Skin epidermis (tissue), 12 donors: Measurements from ENCODE around the gene UNC5CL.

Experiments
- H3K27ac ChIP-seq, 21 experiments: fragments of 200-600 bp; sonication (generic) in 11 of 21; one replicate each; pipeline ENCODE4 v1.5.0; 2020; ENCODE audit warnings: mild to moderate bottlenecking in 3 of 21, inconsistent platforms in 2 of 21, moderate library complexity in 2 of 21
- H3K4me3 ChIP-seq, 7 experiments: fragments of 200-600 bp; sonication (generic) in 2 of 7; one replicate each; pipeline ENCODE4 v1.5.0; 2020; ENCODE audit warnings: inconsistent platforms in 2 of 7, mild to moderate bottlenecking in 2 of 7, moderate library complexity in 1 of 7

UNC5CL gene, protein sequence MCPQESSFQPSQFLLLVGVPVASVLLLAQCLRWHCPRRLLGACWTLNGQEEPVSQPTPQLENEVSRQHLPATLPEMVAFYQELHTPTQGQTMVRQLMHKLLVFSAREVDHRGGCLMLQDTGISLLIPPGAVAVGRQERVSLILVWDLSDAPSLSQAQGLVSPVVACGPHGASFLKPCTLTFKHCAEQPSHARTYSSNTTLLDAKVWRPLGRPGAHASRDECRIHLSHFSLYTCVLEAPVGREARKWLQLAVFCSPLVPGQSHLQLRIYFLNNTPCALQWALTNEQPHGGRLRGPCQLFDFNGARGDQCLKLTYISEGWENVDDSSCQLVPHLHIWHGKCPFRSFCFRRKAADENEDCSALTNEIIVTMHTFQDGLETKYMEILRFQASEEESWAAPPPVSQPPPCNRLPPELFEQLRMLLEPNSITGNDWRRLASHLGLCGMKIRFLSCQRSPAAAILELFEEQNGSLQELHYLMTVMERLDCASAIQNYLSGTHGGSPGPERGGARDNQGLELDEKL

DNA sequence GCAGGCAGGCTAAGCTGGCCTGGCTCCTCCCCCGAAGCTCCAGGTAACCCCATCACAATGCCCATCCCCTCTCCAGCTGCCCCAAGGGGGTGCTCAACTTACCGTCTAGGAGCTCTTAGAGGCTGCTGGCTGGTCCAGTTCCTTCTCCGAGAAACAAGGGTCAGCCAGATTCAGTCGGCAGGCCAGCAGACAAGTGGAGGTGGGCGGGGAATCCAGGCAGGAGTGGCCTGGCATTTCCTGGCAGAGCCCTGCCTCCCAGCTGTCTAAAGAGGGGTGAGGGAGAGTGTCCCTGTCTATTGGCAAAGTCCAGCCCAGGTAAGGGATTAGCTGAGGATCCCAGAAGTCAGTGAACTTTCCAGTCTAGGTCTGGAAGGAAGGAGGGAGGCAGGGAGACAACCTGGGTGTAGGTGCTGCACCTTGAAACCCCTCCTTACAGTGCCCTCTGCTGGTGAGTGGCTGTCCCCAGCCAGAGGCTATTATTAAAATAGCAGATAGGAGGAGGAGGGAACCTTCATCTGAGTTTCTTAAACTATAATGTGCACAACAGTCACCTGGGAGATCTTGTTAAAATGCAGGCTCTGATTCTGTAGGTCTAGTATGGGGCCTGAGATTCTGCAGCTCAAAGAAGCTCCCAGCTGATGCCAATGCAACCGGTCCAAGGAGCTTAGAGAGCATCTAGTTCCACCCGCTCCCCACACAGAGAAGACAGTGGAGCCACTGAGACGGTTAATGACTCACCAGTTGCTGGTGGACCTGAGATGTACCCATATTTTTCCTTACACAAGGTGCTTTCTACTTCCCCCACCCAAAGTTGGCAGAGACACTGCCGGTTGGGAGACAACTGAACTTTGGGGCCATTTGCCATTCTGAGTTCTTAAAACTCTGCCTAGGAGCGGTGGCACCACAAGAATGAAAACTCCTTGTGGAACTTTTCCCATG, at the start of gene UNC5CL:
Gene UNC5CL, minus strand, starts transcription at position 162 of the 939 bp plus-strand sequence. CDS start 4,147 bp downstream, outside the sequence.
- Histone ChIP-seq H3K4me3 (no peak within 1 kb of the TSS), H3K27ac (no peak within 1 kb of the TSS)

DNA sequence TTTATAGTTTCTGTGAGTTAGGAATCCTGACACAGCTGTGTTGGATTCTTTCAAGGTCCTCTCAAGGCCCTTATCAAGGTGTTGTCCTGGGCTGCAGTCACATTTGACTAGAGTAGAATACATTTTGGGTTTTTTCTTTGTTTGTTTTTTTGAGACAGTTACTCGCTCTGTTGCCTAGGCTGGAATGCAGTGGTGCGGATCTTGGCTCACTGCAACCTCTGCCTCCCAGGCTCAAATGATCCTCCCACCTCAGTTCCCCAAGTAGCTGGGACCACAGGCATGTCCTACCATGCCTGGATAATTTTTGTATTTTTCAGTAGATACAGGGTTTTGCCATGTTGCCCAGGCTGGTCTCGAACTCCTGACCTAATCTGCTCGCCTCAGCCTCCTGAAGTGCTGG, 49.4 kb upstream of the UNC5CL start:
- Histone ChIP-seq H3K4me3 (no peak overlapping the region), H3K27ac (no peak overlapping the region)

DNA sequence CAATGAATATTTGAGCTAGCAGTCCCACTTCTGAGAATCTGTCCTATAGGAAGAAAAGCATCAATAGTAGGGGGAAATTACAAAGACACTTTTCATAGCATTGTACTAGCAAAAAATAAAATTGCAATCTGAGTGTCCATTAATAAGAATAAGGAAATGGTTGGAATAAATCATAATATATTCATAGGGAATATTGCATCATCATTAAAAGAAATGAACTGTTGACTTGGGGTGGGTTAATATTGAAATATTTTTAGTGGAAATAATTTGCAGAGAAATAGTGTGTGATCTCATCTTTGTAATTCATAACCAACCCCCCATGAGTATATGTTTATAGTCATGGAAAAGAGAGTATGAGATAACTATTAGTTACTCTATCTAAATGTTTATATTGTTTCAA, 46.2 kb upstream of the UNC5CL start:
- Histone ChIP-seq H3K4me3 (no peak overlapping the region), H3K27ac (no peak overlapping the region)

DNA sequence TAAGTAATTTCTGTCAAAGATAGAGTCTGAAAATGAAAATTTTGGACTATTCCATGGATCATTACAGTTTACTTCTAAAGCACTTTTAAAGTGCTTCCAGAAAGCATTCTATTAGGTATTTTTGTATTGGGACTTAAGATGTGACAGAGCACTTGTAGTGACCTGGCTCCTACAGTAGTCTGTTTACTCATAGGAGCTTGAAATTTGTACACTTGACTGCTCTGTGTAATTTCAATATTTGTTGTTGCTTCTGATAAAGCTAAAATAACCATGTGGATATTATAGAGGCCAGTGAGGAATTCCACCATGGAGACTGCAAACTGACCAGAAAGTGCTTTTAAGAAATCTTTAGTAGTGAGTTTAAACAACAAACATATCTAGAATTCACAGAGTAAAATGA, 44.1 kb upstream of the UNC5CL start:
- Histone ChIP-seq H3K27ac (no peak overlapping the region), H3K4me3 (no peak overlapping the region)

DNA sequence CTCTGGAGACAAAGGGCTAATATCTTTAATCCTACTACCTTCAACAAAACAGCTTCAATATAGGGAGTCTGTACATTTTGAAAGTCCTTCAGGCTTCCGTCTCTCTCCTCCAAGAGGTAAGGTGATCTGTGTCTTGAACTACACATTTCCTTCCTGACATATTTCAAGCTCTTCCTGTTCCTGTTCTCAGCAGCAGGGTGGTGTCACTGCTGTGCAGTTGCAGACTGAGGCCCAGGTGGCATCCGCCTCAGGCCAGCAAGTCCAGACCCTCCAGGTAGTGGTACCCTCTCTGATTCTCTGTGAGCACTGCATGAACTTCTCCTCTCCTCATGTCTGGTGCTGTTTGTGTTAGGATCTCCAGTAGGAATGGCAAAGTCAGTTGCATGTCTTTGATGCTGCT, 41.6 kb upstream of the UNC5CL start:
- peak overlapping the region in 2 of 21 experiments; percentile 18 to 55 for H3K27ac ChIP-seq

DNA sequence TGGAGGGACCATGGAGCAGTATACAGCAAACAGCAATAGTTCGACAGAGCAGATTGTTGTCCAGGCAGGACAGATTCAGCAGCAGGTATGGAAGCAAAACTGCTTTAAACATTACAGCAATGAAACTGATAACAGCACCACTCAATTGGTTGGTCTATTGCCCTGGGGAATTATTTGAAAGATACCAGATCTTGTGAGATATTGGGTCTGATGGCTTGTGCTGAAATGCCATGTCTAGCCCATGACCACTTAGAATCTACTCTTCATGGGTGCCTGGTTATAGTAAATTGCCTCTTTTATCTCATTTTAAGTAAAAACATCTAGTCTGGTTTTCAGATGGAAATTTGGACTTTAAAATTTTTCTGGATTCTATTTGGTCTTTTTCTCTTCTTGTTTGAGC, 40.1 kb upstream of the UNC5CL start:
- Histone ChIP-seq H3K27ac (no peak overlapping the region), H3K4me3 (no peak overlapping the region)

More for the DNA sequence above, 41.6 kb upstream of the UNC5CL start:
- no peak overlapping the region for H3K4me3 ChIP-seq

DNA sequence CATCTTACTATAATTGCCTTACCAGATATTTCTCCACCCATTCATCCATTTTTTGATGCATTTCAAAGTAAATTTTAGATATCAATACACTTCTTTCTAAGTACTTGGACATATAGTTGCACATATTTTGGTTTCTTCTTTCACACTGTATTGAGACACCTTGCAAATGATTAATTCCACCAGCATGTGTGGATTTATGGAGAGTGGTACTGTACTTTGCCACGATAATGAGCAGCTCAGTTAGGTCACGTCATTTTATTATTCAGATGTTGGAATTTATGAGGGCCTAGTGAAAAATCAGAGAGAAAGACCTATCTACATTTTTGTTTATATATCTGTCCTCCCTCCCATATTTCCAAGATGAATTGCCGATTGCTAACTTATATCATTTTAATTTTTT, 39.1 kb upstream of the UNC5CL start:
- no peak overlapping the region for H3K27ac ChIP-seq
- no peak overlapping the region for H3K4me3 ChIP-seq

DNA sequence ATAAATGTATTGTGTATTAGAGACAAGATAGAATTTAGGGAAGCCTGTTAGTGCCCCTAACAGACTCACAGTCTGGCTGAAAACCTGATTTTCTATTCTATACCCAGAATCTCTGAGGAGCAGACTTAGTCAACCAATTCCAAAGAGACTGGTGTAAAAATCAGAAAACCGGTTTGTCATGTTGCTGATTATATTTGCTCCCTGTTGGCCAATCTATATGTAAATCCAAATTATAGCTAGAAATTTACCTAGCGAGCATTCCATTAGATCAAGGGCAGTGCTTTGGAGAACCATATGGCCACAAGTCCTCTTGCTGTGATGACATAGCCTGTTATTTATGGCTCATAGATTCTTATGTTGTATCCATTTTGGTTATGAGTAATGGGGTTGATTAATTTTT, 38.5 kb upstream of the UNC5CL start:
- Histone ChIP-seq H3K27ac (no peak overlapping the region), H3K4me3 (no peak overlapping the region)

DNA sequence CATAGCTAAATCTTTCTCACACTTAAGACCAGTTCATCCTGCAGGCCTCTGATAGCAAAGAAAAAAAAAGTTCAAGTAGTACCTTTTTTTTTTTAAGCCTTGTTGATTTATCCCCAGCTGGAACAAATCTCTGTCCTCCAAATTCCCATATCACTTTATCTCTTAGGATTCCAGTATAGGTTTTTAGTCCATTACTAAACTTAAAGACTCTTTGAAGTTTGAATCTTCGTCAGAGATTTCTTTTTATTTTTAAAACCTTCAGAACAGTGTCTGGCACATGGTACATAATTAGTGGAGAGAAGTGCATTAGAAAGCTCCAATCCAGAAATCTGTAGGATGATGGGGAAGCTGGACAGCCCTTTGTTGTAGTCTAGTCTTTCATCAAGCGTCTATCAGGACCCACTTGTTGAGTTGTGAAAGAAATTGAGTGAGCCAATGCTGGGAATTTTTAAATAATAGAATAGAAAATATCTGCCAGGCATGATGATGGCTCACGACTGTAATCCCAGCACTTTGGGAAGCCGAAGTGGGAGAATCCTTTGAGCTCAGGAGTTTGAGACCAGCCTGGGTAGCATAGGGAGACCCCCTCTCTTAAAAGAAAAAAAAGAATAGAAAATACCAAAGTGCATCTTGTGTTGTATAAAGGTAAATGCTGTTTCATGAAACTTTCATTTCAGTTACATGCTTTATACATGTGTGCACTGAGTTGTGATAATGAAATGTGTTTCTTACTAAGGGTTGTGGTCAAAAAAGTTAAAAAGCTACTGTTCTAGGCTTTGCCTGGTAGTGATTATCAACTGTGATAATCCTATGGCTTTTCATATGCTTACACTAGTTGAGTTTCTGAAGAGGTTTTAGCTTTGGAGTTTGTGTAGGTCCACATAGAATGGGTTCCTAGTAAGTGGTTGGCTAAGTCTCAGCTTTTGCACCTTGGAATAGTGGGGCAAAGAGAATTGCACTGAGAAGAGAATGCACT, 36.9 kb upstream of the UNC5CL start:
- peak overlapping the region in 1 of 21 experiments; percentile 99 for H3K27ac ChIP-seq

DNA sequence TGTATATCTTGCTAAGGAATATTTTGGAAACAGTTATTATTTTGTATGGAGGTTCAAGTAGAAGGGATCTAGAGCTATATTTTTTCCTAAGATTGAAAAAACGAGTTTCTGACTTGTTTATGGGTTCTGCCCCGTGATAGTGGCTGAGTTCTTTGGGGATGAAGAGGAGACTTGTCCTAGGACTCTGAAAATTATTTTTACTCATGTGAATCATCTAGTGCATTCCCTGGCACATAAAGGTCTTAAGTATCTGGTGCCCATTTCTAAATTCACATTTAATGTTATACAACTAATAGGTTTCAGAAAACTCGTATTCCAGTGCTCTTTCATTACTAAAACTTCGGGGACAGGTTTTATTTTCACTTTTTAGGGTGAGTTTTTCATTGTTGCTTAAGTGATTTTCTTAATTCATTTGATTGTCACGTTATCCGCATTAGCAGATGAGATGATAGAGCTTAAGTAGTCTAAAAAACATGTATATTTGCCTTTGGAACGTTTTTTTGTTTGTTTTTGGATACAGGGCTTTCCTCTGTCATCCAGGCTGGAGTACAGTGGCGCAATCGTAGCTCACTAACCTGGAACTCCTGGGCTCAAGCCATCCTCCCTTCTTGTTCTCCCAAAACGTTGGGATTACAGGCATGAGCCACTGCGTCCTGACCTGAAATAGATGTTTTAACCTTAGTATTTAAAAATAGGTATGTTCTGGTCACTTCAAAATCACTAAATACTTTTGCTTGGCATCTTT, 35.8 kb upstream of the UNC5CL start:
- peak overlapping the region in 4 of 7 experiments; percentile 4 to 99 (median 96) for H3K4me3 ChIP-seq

More for the DNA sequence above, 36.9 kb upstream of the UNC5CL start:
- no peak overlapping the region for H3K4me3 ChIP-seq

DNA sequence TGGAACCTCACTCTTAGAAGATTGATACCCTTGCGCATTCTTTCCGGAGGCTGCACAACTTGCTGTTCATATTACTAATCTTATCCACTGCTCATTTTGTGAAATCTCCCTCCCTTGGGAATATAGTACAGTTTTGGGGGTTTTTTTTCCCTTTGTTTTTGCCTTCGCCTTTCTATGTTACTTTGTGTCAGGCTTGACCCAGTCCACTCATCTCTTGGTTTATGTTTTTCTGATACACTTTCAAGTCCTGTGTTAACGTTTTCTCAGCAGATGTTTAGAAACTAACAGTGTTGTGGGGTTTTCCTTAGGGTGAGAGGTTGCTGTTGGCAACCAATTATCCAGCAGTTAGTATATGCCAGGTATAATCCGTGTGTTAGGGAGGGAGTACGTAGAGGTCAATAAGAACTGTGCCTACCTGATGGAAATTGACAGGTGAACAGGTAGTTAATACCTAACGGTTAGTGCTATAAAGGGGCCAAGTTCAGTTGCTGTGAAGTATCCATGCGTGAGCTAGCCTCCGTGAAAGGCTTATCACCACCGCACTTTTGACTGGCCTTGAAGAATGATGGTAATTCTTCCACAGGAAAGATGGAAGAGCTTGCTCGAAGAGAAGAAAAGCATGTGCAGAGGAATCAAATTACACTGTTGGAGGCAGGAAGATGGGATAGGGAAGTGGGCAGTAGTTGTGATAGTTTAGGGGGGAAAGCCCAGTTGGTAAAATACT, 35.1 kb upstream of the UNC5CL start:
- peak overlapping the region in 20 of 21 experiments; percentile 93 to 100 (median 98) for H3K27ac ChIP-seq
- H3K4me3 ChIP-seq, result peak overlapping the region; percentile 70 to 99 (median 93)

More for the DNA sequence above, 35.8 kb upstream of the UNC5CL start:
- H3K27ac ChIP-seq, result peak overlapping the region in 15 of 21 experiments; percentile 94 to 100 (median 99)

DNA sequence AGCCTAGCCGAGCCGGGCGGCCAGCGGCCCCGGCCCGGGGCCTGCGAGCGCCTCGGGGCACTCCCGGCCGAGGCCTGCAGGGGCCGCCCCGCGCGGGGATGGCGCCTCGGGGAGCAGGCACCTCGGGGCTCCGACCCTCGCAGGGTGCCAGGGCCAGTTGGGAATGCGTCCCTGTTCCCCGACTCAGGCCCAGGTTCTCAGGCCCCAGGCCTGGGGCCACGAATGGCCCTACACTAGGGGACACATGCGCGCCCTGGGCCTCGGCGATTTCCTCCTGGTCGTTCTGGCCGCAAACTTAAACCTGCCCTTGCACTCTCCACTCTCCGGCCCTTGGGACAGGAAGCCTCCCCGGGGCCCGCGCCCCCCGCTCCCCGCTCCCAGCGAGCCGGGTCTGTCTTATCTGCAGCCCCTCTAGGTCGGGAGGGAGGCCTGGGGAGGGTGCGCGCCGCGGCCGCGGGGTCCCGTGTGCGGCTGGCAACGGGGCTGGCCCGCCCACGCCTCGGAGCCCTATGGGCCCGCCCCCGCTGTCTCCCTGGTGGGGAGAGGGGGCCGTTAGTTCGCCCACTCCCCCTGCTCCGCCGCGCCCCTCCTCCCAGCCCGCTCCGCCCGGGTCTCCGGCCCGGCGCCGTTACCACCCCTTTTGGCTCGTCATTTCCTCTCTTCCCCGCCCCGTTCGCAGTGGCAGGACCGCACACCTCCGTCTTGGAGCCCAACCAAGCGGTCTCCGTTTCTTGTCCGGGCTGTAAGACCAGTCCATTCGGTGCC, 34.4 kb upstream of the UNC5CL start:
- peak overlapping the region; percentile 70 to 99 (median 93) for H3K4me3 ChIP-seq
- peak overlapping the region; percentile 93 to 100 (median 98) for H3K27ac ChIP-seq

DNA sequence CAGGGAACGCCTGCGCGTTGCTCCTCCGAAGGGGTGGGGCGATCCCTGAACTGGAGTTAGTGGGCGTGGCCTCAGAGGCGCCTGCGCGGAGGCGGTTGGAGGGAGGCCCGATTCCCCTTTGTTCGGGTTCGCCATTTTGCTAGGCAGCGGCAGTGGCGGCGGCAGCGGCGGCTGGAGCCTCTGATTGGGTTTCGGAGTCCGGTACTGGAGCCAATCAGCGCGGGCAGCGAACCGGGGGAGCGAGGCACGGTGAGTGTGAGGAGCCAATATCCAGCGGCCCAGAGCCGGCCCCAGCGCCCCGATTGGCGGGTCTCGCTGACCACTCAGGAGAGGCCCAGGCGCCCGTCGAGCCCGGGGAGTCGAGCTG, 33.8 kb upstream of the UNC5CL start, which contains the start of gene NFYA:
Gene NFYA, plus strand, starts transcription at position 139 of the 367 bp plus-strand sequence. CDS start 6,116 bp downstream, outside the sequence.
- H3K27ac ChIP-seq, result peak within 1 kb of the TSS; percentile 93 to 100 (median 98)
- H3K4me3 ChIP-seq, result peak within 1 kb of the TSS; percentile 70 to 99 (median 93)

DNA sequence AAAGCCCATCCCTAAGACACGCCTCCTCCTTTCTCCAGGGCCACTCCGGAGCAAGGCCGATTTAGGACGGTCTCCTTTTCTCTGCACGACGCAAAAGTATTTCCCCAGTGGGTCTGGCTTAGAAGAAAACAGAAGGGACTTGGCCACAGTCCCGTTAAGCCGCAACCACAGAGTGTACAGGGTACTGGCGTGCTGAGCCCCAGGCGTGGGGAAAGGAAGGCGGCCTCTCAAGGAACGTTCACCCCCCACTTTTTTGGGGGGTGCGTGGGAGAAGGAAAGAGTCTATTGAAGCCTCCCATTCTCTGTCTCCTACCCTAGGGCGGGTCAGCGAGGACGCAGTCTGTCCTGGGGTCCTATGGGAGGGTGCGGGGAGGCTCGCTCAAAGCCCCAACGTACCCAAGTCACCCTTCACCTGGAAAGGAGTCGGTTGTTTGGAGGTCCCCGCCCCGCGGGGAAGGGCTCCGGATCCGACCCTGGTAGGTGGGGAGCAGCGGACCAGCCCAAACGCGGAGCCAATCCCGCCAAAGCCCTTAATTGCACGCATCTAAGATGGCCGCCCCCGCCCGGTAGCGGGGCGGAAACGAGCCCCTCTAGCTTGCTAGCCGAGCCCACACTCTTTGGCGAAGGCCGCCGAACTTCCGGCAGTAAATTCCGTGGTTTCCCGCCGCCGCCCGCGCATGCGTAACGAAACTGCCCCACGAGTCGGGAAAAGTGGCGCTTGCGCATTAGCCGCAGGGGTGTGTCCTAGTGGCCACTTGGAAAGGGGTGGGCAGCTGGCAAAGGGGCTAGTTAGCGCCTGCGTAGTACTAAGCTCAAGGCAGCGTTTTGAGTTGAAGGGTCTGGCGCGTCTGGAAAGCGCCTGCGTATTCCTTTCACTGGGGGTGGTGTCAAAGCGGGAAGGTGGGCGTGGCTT, 33.2 kb upstream of the UNC5CL start, which contains the start of gene OARD1:
Gene OARD1, minus strand, starts transcription at position 434 of the 913 bp plus-strand sequence. CDS start 722 bp downstream, outside the sequence.
- H3K27ac ChIP-seq, result peak within 1 kb of the TSS; percentile 93 to 100 (median 98)
- H3K4me3 ChIP-seq, result peak within 1 kb of the TSS; percentile 70 to 99 (median 93)

DNA sequence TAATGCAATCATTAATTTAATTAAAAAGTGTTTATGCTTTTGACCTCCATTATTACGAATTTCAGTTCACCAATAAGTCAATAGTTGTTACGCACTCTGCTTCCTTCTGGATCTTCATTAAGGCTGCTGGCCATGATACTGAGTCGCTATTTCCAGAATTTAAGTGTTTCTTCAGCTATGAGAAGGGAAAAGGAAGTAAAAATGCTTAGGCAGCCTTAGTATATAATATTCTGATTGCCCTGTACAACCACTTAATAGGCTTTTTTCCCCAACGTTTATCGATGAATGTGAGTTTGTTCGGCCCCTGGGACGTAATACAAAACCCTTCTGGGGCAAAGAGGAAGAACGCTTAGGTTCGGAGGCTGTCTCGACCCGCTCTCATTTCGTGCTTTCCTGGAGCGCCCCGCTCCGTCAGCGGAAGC, 32.5 kb upstream of the UNC5CL start:
- Histone ChIP-seq H3K4me3 (peak overlapping the region; percentile 70 to 99 (median 93)), H3K27ac (peak overlapping the region; percentile 84 to 100 (median 98))
